Measurements from ENCODE around the gene KRT76. TPM values are rescaled to one million over a fixed set of nuclear protein-coding genes. Genes with fewer than 3 reads are reported as not detected.

The KRT76 gene
- total and polyA plus RNA-seq, 10 of the 15 experiments (the other 5 are each of a cell fraction or from before 2014, with no cell fraction given): not detected

GRCh38 chr12:52768479-52769200 is 8.5 kb downstream of the KRT76 start (continued):
- no peak for TF ChIP-seq TAF1 (IDR thresholded peaks at IDR 0.05; ENCODE audit: borderline replicate concordance, low read depth, low read length)
- TF ChIP-seq ELK1 (IDR thresholded peaks at IDR 0.05; ENCODE audit: low read depth, low read length): no peak

GRCh38 chr12:52767427-52767826 is 9.7 kb downstream of the KRT76 start:
- no peak overlapping the region for H3K4me3 ChIP-seq
- peaks cover 0 to 5% of the 10 kb centered on the region in 2 experiments; a peak in 2 of 4 replicates for H3K27me3 ChIP-seq (replicated peaks in 1 of 2; ENCODE audit: control insufficient read depth in 2 of 2, insufficient read depth in 2 of 2, low read length in 1 of 2)
- CTCF ChIA-PET: no interaction called here
- H3K79me2 ChIP-seq (ENCODE audit: control insufficient read depth, insufficient read depth, low read length): no peaks in the 10 kb centered on the region
- H3K36me3 ChIP-seq (ENCODE audit: control insufficient read depth in 2 of 2, insufficient read depth in 2 of 2, low read length in 1 of 2): no peaks in the 10 kb centered on the region
- no peak overlapping the region for H3K9ac ChIP-seq (ENCODE audit: control insufficient read depth, insufficient read depth, low read length)
- no peaks in the 10 kb centered on the region for H3K4me1 ChIP-seq (ENCODE audit: control insufficient read depth, insufficient read depth, low read length)
- intact Hi-C loops (cut with micrococcal nuclease; ENCODE audit: unreplicated experiment) (no loop called here), in situ Hi-C loops (cut with MboI) (no loop called here)
- 2% methylated on average over 3 of the region's 3 CpGs for whole genome bisulfite sequencing (ENCODE audit: insufficient coverage, insufficient replicate concordance, low lambda C conversion rate, missing lambda C conversion rate)
- ATAC-seq: no peak
- no TSS peak for BruUV-seq (replicated peaks)
- RAD21 ChIA-PET (ENCODE audit: unreplicated experiment): no interaction called here
- DNase-seq (ENCODE audit: low read depth, low spot score): no peak
- POLR2A ChIA-PET: no interaction called here
- H3K4me2 ChIP-seq (ENCODE audit: control insufficient read depth, insufficient read depth): no peak overlapping the region
- SMC1A ChIA-PET (ENCODE audit: uncharacterized antibody, unreplicated experiment): no interaction called here
- no peak for FAIRE-seq
- H4K20me1 ChIP-seq (ENCODE audit: control insufficient read depth, insufficient read depth): no peaks in the 10 kb centered on the region
- H2AFZ ChIP-seq (ENCODE audit: control insufficient read depth, low read depth, low read length): no peak overlapping the region
- no peak overlapping the region for H3K27ac ChIP-seq (ENCODE audit: control insufficient read depth, insufficient read depth)
- H3K9me3 ChIP-seq (replicated peaks; ENCODE audit: control insufficient read depth, insufficient read depth, low read length): no peaks in the 10 kb centered on the region
- TF ChIP-seq YY1 (IDR thresholded peaks at IDR 0.05; ENCODE audit: low read depth, low read length): no peak
- no peak for TF ChIP-seq POLR2AphosphoS5 (IDR thresholded peaks at IDR 0.05; ENCODE audit: low read length)
- TF ChIP-seq SPI1 (IDR thresholded peaks at IDR 0.05; ENCODE audit: borderline replicate concordance, insufficient read depth, low read depth, low read length): no peak
- TF ChIP-seq CHD1 (IDR thresholded peaks at IDR 0.05; ENCODE audit: low read depth, low read length): no peak
- TF ChIP-seq NFYB (IDR thresholded peaks at IDR 0.05; ENCODE audit: insufficient read depth, low read depth, low read length): no peak
- no peak for TF ChIP-seq PRDM15 (CRISPR knock-in tag; IDR thresholded peaks at IDR 0.05)
- TF ChIP-seq ZZZ3 (IDR thresholded peaks at IDR 0.05; ENCODE audit: control insufficient read depth, insufficient read length, low read depth): no peak
- TF ChIP-seq ZBTB11 (CRISPR knock-in tag; IDR thresholded peaks at IDR 0.05): no peak
- no peak for TF ChIP-seq YBX1 (IDR thresholded peaks at IDR 0.05)
- TF ChIP-seq EED (IDR thresholded peaks at IDR 0.05; ENCODE audit: low read depth): no peak
- no peak for TF ChIP-seq SMAD5 (IDR thresholded peaks at IDR 0.05; ENCODE audit: low read depth)

All from GM12878 (cell line).